Tibial artery (tissue), 4 donors: ENCODE data around the gene GALNT18.
A peak's percentile ranks its signal among the peaks of the same experiment; 100 is the strongest.

Experiments used
- DNase-seq, 2 donors: peaks; one replicate each; pipeline ENCODE4 v3.0.0-alpha.2; 2019
- H3K27ac ChIP-seq, 2 donors: fragments of 200-600 bp; sonication (generic) in 1 of 2; 1 replicate in 1 of 2; 2 replicates in 1 of 2; pipeline ENCODE4 v1.5.1; 2018 to 2019; ENCODE audit warnings: mild to moderate bottlenecking in 1 of 2
- H3K27me3 ChIP-seq, 2 donors: fragments of 200-600 bp; sonication (generic) in 1 of 2; one replicate each; pipeline versions ENCODE4 v1.5.1 to v1.6.0; 2016 to 2019
- H3K36me3 ChIP-seq, 3 donors: fragments of 200-600 bp; sonication (generic) in 2 of 3; one replicate each; pipeline ENCODE4 v1.5.1; 2016 to 2019; ENCODE audit warnings: mild to moderate bottlenecking in 2 of 3
- H3K4me1 ChIP-seq, 4 donors: fragments of 200-600 bp; sonication (generic) in 2 of 4; 1 replicate in 3 of 4; 2 replicates in 1 of 4; pipeline ENCODE4 v1.5.1; 2016 to 2019
- H3K4me3 ChIP-seq, 2 donors: fragments of 200-600 bp; sonication (generic) in 1 of 2; 1 replicate in 1 of 2; 2 replicates in 1 of 2; pipeline ENCODE4 v1.5.1; 2018 to 2019; ENCODE audit warnings: mild to moderate bottlenecking in 2 of 2
- H3K9me3 ChIP-seq, 3 donors: fragments of 200-600 bp; sonication (generic) in 1 of 3; one replicate each; pipeline ENCODE4 v1.5.1; 2016 to 2019
- CTCF ChIP-seq, 2 experiments: fragments of 200-600 bp in 1 of 2; fragments of 450-650 bp in 1 of 2; IDR thresholded peaks; one replicate each; pipeline ENCODE4 v1.5.1; 2017 to 2019; ENCODE audit warnings: antibody characterized with exemption in 2 of 2, mild to moderate bottlenecking in 1 of 2, moderate library complexity in 1 of 2
- intact Hi-C: fragments of 100-400 bp; cut with DNase I; formaldehyde crosslinking; loops from one replicate; pipeline ENCODE4 v1.15.0; 2023; ENCODE audit warnings: low total_unique reads

Gene GALNT18

DNA sequence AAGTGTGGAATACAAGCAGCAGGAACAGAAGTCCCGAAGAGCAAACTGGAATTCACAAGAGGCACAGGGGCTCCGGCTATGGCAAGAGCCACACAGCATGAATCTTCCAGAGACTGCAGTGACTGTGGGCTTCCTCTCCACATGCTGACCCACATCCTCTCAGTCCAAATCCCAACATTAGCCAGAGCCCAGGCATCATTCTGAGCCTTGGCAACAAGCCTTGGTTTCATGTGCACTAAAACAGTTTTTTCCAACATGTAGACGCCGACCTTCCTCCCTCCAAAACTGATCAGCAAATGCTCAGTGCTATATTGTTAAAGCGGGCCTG lies 177.0 kb downstream of the GALNT18 start:
- DNase-seq, result no peak
- peaks cover 0 to 50% (median 25%) of the 10 kb centered on the region in 4 donors for H3K4me1 ChIP-seq
- H3K36me3 ChIP-seq, result peaks cover 0 to 6% (median 0%) of the 10 kb centered on the region in 3 donors
- no peaks in the 10 kb centered on the region for H3K9me3 ChIP-seq
- no peak for TF ChIP-seq CTCF (IDR thresholded peaks at IDR 0.05)
- intact Hi-C loops, result no loop called here
- no peak overlapping the region for H3K4me3 ChIP-seq
- H3K27me3 ChIP-seq, result no peaks in the 10 kb centered on the region
- H3K27ac ChIP-seq, result peak overlapping the region; percentile 85 to 86

DNA sequence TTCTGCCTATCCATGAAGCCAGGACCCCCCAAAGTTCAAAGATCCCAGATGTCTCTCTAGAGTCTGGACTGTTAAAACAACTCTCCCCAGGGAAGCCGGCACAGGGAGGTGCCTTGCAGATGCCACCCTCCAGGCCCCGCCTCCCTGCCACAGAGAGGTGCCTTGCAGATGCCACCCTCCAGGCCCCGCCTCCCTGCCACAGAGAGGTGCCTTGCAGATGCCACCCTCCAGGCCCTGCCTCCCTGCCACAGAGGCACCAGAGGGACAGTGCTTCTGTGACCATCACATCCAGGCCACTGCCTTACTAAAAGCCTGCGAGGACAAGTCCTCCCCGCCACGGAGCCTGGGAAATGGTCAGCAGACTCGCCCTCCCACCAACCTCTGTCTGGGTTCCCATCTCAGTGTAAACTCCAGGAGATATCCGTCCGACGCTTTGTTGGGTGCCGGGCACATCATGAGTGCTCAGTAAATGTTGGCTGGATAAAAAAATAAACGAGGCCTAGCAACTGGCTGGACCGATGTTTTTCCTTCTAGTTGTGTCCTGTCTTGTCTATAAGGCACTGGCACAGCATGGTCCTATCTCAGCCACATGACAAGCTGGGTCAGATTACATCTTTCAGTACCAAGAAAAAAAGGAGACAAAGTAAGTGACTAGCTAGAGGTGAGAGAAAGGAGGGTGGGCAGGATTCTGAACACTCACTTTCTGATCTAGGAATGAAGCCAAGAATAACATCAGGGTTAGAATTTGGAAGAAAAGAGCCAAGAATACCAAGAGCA lies 177.6 kb downstream of the GALNT18 start:
- no peak for TF ChIP-seq CTCF (IDR thresholded peaks at IDR 0.05)
- Histone ChIP-seq H3K4me3 (no peak overlapping the region), H3K36me3 (peaks cover 0 to 6% (median 0%) of the 10 kb centered on the region in 3 donors), H3K27ac (peak overlapping the region; percentile 85 to 86), H3K4me1 (peaks cover 0 to 44% (median 23%) of the 10 kb centered on the region in 4 donors), H3K27me3 (no peaks in the 10 kb centered on the region), H3K9me3 (no peaks in the 10 kb centered on the region)
- intact Hi-C loops, result no loop called here
- DNase-seq, result no peak

- TF ChIP-seq CTCF (IDR thresholded peaks at IDR 0.05), result no peak
- H3K27ac ChIP-seq, result peak overlapping the region; percentile 85 to 86
- intact Hi-C loops, result no loop called here
- no peak overlapping the region for H3K4me3 ChIP-seq
- peaks cover 0 to 6% (median 0%) of the 10 kb centered on the region in 3 donors for H3K36me3 ChIP-seq
- H3K9me3 ChIP-seq, result no peaks in the 10 kb centered on the region
- H3K4me1 ChIP-seq, result peaks cover 0 to 43% (median 23%) of the 10 kb centered on the region in 4 donors
- no peak for DNase-seq
- H3K27me3 ChIP-seq, result no peaks in the 10 kb centered on the region
Measured at GRCh38 chr11:11442791-11443190, 179.0 kb downstream of the GALNT18 start.

GRCh38 chr11:11441516-11441915 lies 180.3 kb downstream of the GALNT18 start:
- H3K9me3 ChIP-seq, result no peaks in the 10 kb centered on the region
- no peak overlapping the region for H3K4me3 ChIP-seq
- DNase-seq, result no peak
- peaks cover 0 to 52% (median 30%) of the 10 kb centered on the region in 4 donors for H3K4me1 ChIP-seq
- H3K27ac ChIP-seq, result peak overlapping the region; percentile 3 to 86
- no peaks in the 10 kb centered on the region for H3K27me3 ChIP-seq
- no peak for TF ChIP-seq CTCF (IDR thresholded peaks at IDR 0.05)
- no peaks in the 10 kb centered on the region for H3K36me3 ChIP-seq
- intact Hi-C loops, result no loop called here

- Histone ChIP-seq H3K4me3 (no peak overlapping the region), H3K27ac (peak overlapping the region in 1 of 2 donors; percentile 3), H3K4me1 (peaks cover 0 to 55% (median 34%) of the 10 kb centered on the region in 4 donors), H3K9me3 (no peaks in the 10 kb centered on the region), H3K36me3 (no peaks in the 10 kb centered on the region), H3K27me3 (no peaks in the 10 kb centered on the region)
- no peak for TF ChIP-seq CTCF (IDR thresholded peaks at IDR 0.05)
- intact Hi-C loops, result no loop called here
- DNase-seq, result no peak
Measured at GRCh38 chr11:11441091-11441490, 180.7 kb downstream of the GALNT18 start.
